ENCODE data around the gene RAMACL. TPM values are rescaled to one million over a fixed set of nuclear protein-coding genes. Genes with fewer than 3 reads are reported as not detected.
"Not testable (repeated sequence)": the region's sequence is repeated elsewhere in the genome, so short reads cannot be mapped to it uniquely, and the experiment has no call there.

RAMACL gene
- polyA plus RNA-seq, 1 donor from 2014 or later, result 1.9 TPM

- Histone ChIP-seq H3K4me2 (ENCODE audit: low read length) (no peak overlapping the region), H3K79me2 (replicated peaks; ENCODE audit: insufficient read depth, low read length) (peaks cover 2% of the 10 kb centered on the region), H3K36me3 (ENCODE audit: insufficient read depth, low read length) (no peaks in the 10 kb centered on the region), H3K9me2 (ENCODE audit: insufficient read depth, low read length) (no peaks in the 10 kb centered on the region), H3K9me3 (ENCODE audit: low read length) (no peaks in the 10 kb centered on the region), H2AFZ (ENCODE audit: low read depth, low read length) (no peak overlapping the region), H3K27me3 (ENCODE audit: insufficient read depth, low read depth, low read length) (no peaks in the 10 kb centered on the region), H3K27ac (ENCODE audit: low read length) (no peak overlapping the region), H3F3A (ENCODE audit: insufficient read depth, low read length, poor library complexity, severe bottlenecking) (no peaks in the 10 kb centered on the region), H3K4me3 (ENCODE audit: low read length) (no peak overlapping the region), H3K9ac (ENCODE audit: low read length) (no peak overlapping the region), H4K20me1 (ENCODE audit: insufficient read depth) (no peaks in the 10 kb centered on the region)
- TF ChIP-seq POLR2AphosphoS5 (IDR thresholded peaks at IDR 0.05) (no peak), TAF1 (IDR thresholded peaks at IDR 0.05; ENCODE audit: low read depth) (no peak), EZH2 (IDR thresholded peaks at IDR 0.05; ENCODE audit: borderline replicate concordance, insufficient read depth, low read length, poor library complexity, severe bottlenecking) (no peak), REST (IDR thresholded peaks at IDR 0.05; ENCODE audit: borderline replicate concordance) (no peak), SMC3 (conservative IDR thresholded peaks at IDR 0.05; ENCODE audit: poor library complexity) (no peak), EP300 (conservative IDR thresholded peaks at IDR 0.05; ENCODE audit: poor library complexity, severe bottlenecking) (no peak), RAD21 (conservative IDR thresholded peaks at IDR 0.05) (no peak), MXI1 (conservative IDR thresholded peaks at IDR 0.05; ENCODE audit: poor library complexity, severe bottlenecking) (no peak), CTCF (IDR thresholded peaks at IDR 0.05; ENCODE audit: poor library complexity, severe bottlenecking) (no peak)
Observed at GRCh38 chr6:166540631-166541331, 45.7 kb downstream of the RAMACL start.

- Histone ChIP-seq H3F3A (ENCODE audit: insufficient read depth, low read length, poor library complexity, severe bottlenecking) (no peaks in the 10 kb centered on the region), H4K20me1 (ENCODE audit: insufficient read depth) (no peaks in the 10 kb centered on the region), H3K4me2 (ENCODE audit: low read length) (no peak overlapping the region), H3K27me3 (ENCODE audit: insufficient read depth, low read depth, low read length) (no peaks in the 10 kb centered on the region), H3K79me2 (replicated peaks; ENCODE audit: insufficient read depth, low read length) (peaks cover 2% of the 10 kb centered on the region), H3K27ac (ENCODE audit: low read length) (no peak overlapping the region), H3K4me3 (ENCODE audit: low read length) (no peak overlapping the region), H3K9ac (ENCODE audit: low read length) (no peak overlapping the region), H3K9me2 (ENCODE audit: insufficient read depth, low read length) (no peaks in the 10 kb centered on the region), H3K9me3 (ENCODE audit: low read length) (no peaks in the 10 kb centered on the region), H3K36me3 (ENCODE audit: insufficient read depth, low read length) (no peaks in the 10 kb centered on the region), H2AFZ (ENCODE audit: low read depth, low read length) (no peak overlapping the region)
- TF ChIP-seq MXI1 (conservative IDR thresholded peaks at IDR 0.05; ENCODE audit: poor library complexity, severe bottlenecking), result no peak
- TF ChIP-seq CTCF (IDR thresholded peaks at IDR 0.05; ENCODE audit: poor library complexity, severe bottlenecking), result no peak
- no peak for TF ChIP-seq EP300 (conservative IDR thresholded peaks at IDR 0.05; ENCODE audit: poor library complexity, severe bottlenecking)
- no peak for TF ChIP-seq SMC3 (conservative IDR thresholded peaks at IDR 0.05; ENCODE audit: poor library complexity)
- TF ChIP-seq REST (IDR thresholded peaks at IDR 0.05; ENCODE audit: borderline replicate concordance), result no peak
- TF ChIP-seq RAD21 (conservative IDR thresholded peaks at IDR 0.05), result no peak
- TF ChIP-seq POLR2AphosphoS5 (IDR thresholded peaks at IDR 0.05), result no peak
- TF ChIP-seq EZH2 (IDR thresholded peaks at IDR 0.05; ENCODE audit: borderline replicate concordance, insufficient read depth, low read length, poor library complexity, severe bottlenecking), result no peak
- no peak for TF ChIP-seq TAF1 (IDR thresholded peaks at IDR 0.05; ENCODE audit: low read depth)
Observed at GRCh38 chr6:166539543-166539942, 46.9 kb downstream of the RAMACL start.

- not testable (repeated sequence) for H3K9me3 ChIP-seq (ENCODE audit: low read length); H3F3A ChIP-seq (ENCODE audit: insufficient read depth, low read length, poor library complexity, severe bottlenecking); H4K20me1 ChIP-seq (ENCODE audit: insufficient read depth); H3K9me2 ChIP-seq (ENCODE audit: insufficient read depth, low read length); H3K27ac ChIP-seq (ENCODE audit: low read length); H3K4me3 ChIP-seq (ENCODE audit: low read length); H3K36me3 ChIP-seq (ENCODE audit: insufficient read depth, low read length); H3K79me2 ChIP-seq (replicated peaks; ENCODE audit: insufficient read depth, low read length); H3K4me2 ChIP-seq (ENCODE audit: low read length); H3K27me3 ChIP-seq (ENCODE audit: insufficient read depth, low read depth, low read length); H2AFZ ChIP-seq (ENCODE audit: low read depth, low read length); H3K9ac ChIP-seq (ENCODE audit: low read length)
Observed at GRCh38 chr6:166539011-166539385, 47.5 kb downstream of the RAMACL start.
